Upper lobe of right lung (tissue), 1 donor: Measurements from ENCODE around the gene FMN1. TPM values are rescaled to one million over a fixed set of nuclear protein-coding genes. Genes with fewer than 3 reads are reported as not detected.
A peak's percentile ranks its signal among the peaks of the same experiment; 100 is the strongest.

Experiments used
- ATAC-seq: fragments of 200-7000 bp; cut with Tn5 transposase; one replicate; pipeline ENCODE4 v1.9.1; 2020; ENCODE audit warnings: mild to moderate bottlenecking, moderate library complexity
- DNase-seq: peaks from one replicate; pipeline ENCODE4 v3.0.0-alpha.2; 2020
- H3K27ac ChIP-seq: fragments of 200-600 bp; one replicate; pipeline ENCODE4 v1.8.0; 2022
- H3K27me3 ChIP-seq: fragments of 200-600 bp; one replicate; pipeline ENCODE4 v1.8.0; 2022; ENCODE audit warnings: mild to moderate bottlenecking
- H3K36me3 ChIP-seq: fragments of 200-600 bp; one replicate; pipeline ENCODE4 v1.8.0; 2022
- H3K4me1 ChIP-seq: fragments of 200-600 bp; one replicate; pipeline ENCODE4 v1.8.0; 2022
- H3K4me3 ChIP-seq: fragments of 200-600 bp; one replicate; pipeline ENCODE4 v1.8.0; 2022; ENCODE audit warnings: mild to moderate bottlenecking
- H3K9me3 ChIP-seq: fragments of 200-600 bp; one replicate; pipeline ENCODE4 v1.8.0; 2022
- CTCF ChIP-seq: fragments of 200-600 bp; IDR thresholded peaks from one replicate; pipeline ENCODE4 v1.8.0; 2022; ENCODE audit warnings: antibody characterized with exemption
- intact Hi-C: fragments of 100-400 bp; cut with DNase I; formaldehyde crosslinking; loops from one replicate; pipeline ENCODE4 v1.11.0; 2022
- total RNA-seq: library from RNA; stranded (reverse); fragmentation: NEBNext Ultra II Directional; extraction: Animal tissue kit (Norgen Biotek cat#: 25700); gene quantifications from one replicate; pipeline ENCODE4 v1.2.1, GENCODE V29; 2021
- donor health status: DM: no; HTN: yes; CAD: no; lungs with severe emphysema.

The FMN1 gene
- total RNA-seq, 1 donor from 2014 or later = 33.5 TPM

GRCh38 chr15:33215941-33216872, 21.7 kb upstream of the FMN1 start:
- intact Hi-C loops = no loop called here
- peak; percentile 74 for ATAC-seq
- no peak overlapping the region for H3K4me3 ChIP-seq
- H3K9me3 ChIP-seq = no peaks in the 10 kb centered on the region
- no peak for DNase-seq
- peak; percentile 57 for TF ChIP-seq CTCF
- H3K27me3 ChIP-seq = no peaks in the 10 kb centered on the region
- no peaks in the 10 kb centered on the region for H3K36me3 ChIP-seq
- no peak overlapping the region for H3K27ac ChIP-seq
- H3K4me1 ChIP-seq = no peaks in the 10 kb centered on the region

- Histone ChIP-seq H3K4me1 (no peaks in the 10 kb centered on the region), H3K4me3 (no peak overlapping the region), H3K9me3 (no peaks in the 10 kb centered on the region), H3K36me3 (no peaks in the 10 kb centered on the region), H3K27me3 (no peaks in the 10 kb centered on the region), H3K27ac (no peak overlapping the region)
- DNase-seq = no peak
- no peak for ATAC-seq
- intact Hi-C loops = no loop called here
- TF ChIP-seq CTCF = no peak
Observed at GRCh38 chr15:33211176-33211808, 16.8 kb upstream of the FMN1 start.

GRCh38 chr15:33209575-33210481, 15.3 kb upstream of the FMN1 start:
- H3K9me3 ChIP-seq = no peaks in the 10 kb centered on the region
- intact Hi-C loops = no loop called here
- ATAC-seq (no peak), DNase-seq (no peak)
- no peaks in the 10 kb centered on the region for H3K36me3 ChIP-seq
- H3K4me3 ChIP-seq = no peak overlapping the region
- H3K27ac ChIP-seq = no peak overlapping the region
- H3K27me3 ChIP-seq = no peaks in the 10 kb centered on the region
- H3K4me1 ChIP-seq = no peaks in the 10 kb centered on the region
- no peak for TF ChIP-seq CTCF

- intact Hi-C loops = no loop called here
- Histone ChIP-seq H3K27me3 (no peaks in the 10 kb centered on the region), H3K4me1 (no peaks in the 10 kb centered on the region), H3K36me3 (no peaks in the 10 kb centered on the region), H3K4me3 (no peak overlapping the region), H3K9me3 (no peaks in the 10 kb centered on the region), H3K27ac (no peak overlapping the region)
- DNase-seq (no peak), ATAC-seq (no peak)
- TF ChIP-seq CTCF = no peak
Observed at GRCh38 chr15:33207646-33208045, 13.1 kb upstream of the FMN1 start.

GRCh38 chr15:33206366-33206765, 11.9 kb upstream of the FMN1 start:
- H3K4me1 ChIP-seq = no peaks in the 10 kb centered on the region
- H3K27ac ChIP-seq = no peak overlapping the region
- no peak overlapping the region for H3K4me3 ChIP-seq
- intact Hi-C loops = no loop called here
- DNase-seq (no peak), ATAC-seq (no peak)
- TF ChIP-seq CTCF = no peak
- no peaks in the 10 kb centered on the region for H3K27me3 ChIP-seq
- no peaks in the 10 kb centered on the region for H3K36me3 ChIP-seq
- no peaks in the 10 kb centered on the region for H3K9me3 ChIP-seq
